Measurements from ENCODE around the gene MAPK14.
"Not testable (repeated sequence)": the region's sequence is repeated elsewhere in the genome, so short reads cannot be mapped to it uniquely, and the experiment has no call there.

The MAPK14 gene

GRCh38 chr6:36123270-36124139 is 95.9 kb downstream of the MAPK14 start:
- DNase-seq (ENCODE audit: low read depth) = peak; percentile 79

- not testable (repeated sequence) for DNase-seq (ENCODE audit: low read depth)
These were observed 96.7 kb downstream of the MAPK14 start for GRCh38 chr6:36124346-36124745.

GRCh38 chr6:36124881-36125280 is 97.3 kb downstream of the MAPK14 start:
- no peak for DNase-seq (ENCODE audit: low read depth)

GRCh38 chr6:36125575-36125974 is 98.0 kb downstream of the MAPK14 start:
- no peak for DNase-seq (ENCODE audit: low read depth)

GRCh38 chr6:36126121-36126520 is 98.5 kb downstream of the MAPK14 start:
- no peak for DNase-seq (ENCODE audit: low read depth)

- DNase-seq (ENCODE audit: low read depth) = no peak
These were observed 99.2 kb downstream of the MAPK14 start for GRCh38 chr6:36126553-36127458.

- no peak for DNase-seq (ENCODE audit: low read depth)
These were observed 99.9 kb downstream of the MAPK14 start for GRCh38 chr6:36127462-36128016.

- DNase-seq (ENCODE audit: low read depth) = no peak
These were observed 100.5 kb downstream of the MAPK14 start for GRCh38 chr6:36128073-36128472.

- no peak for DNase-seq (ENCODE audit: low read depth)
These were observed 101.2 kb downstream of the MAPK14 start for GRCh38 chr6:36128793-36129192.

- not testable (repeated sequence) for DNase-seq (ENCODE audit: low read depth)
These were observed 101.7 kb downstream of the MAPK14 start for GRCh38 chr6:36129334-36129733.

GRCh38 chr6:36129941-36130666 is 102.5 kb downstream of the MAPK14 start, which contains the start of gene MAPK13:
MAPK13 (plus strand) TSS chr6:36130513; CDS start chr6:36130583, 70 bp downstream.
- no peak for DNase-seq (ENCODE audit: low read depth)

GRCh38 chr6:36130667-36131510 is 103.3 kb downstream of the MAPK14 start:
- DNase-seq (ENCODE audit: low read depth) = peak; percentile 49

- DNase-seq (ENCODE audit: low read depth) = no peak
These were observed 104.1 kb downstream of the MAPK14 start for GRCh38 chr6:36131511-36132245.

GRCh38 chr6:36132246-36132895 is 104.8 kb downstream of the MAPK14 start:
- no peak for DNase-seq (ENCODE audit: low read depth)

- no peak for DNase-seq (ENCODE audit: low read depth)
These were observed 105.5 kb downstream of the MAPK14 start for GRCh38 chr6:36133148-36133547.

GRCh38 chr6:36133912-36134311 is 106.3 kb downstream of the MAPK14 start:
- no peak for DNase-seq (ENCODE audit: low read depth)

- DNase-seq (ENCODE audit: low read depth) = no peak
These were observed 107.6 kb downstream of the MAPK14 start for GRCh38 chr6:36135053-36135731.

GRCh38 chr6:36136034-36136433 is 108.4 kb downstream of the MAPK14 start:
- no peak for DNase-seq (ENCODE audit: low read depth)

GRCh38 chr6:36136551-36136950 is 108.9 kb downstream of the MAPK14 start:
- DNase-seq (ENCODE audit: low read depth) = no peak

Data from stimulated activated CD8-positive, alpha-beta memory T cell treated with anti-CD3 and anti-CD28 coated beads, Interleukin-12 subunit alpha, Interleukin-12 subunit beta, amount 100 ng/mL, for 4 hours (primary cell).